Ovary (tissue), 9 donors: ENCODE data around the gene IGSF21. TPM values are rescaled to one million over a fixed set of nuclear protein-coding genes. Genes with fewer than 3 reads are reported as not detected.

ENCODE experiments used
- DNase-seq, 5 donors: peaks; one replicate each; pipeline ENCODE4 v3.0.0-alpha.2; 2019 to 2020
- H3K27ac ChIP-seq, 2 donors: fragments of 200-600 bp; one replicate each; pipeline versions ENCODE4 v1.5.1 to v1.8.0; 2019 to 2022
- H3K27me3 ChIP-seq: fragments of 200-600 bp; one replicate; pipeline ENCODE4 v1.8.0; 2022
- H3K36me3 ChIP-seq: fragments of 200-600 bp; sonication (generic); one replicate; pipeline ENCODE4 v1.5.1; 2019
- H3K4me1 ChIP-seq: one replicate; pipeline ENCODE4 v1.8.1; 2013; ENCODE audit warnings: mild to moderate bottlenecking, moderate library complexity; ENCODE audit not compliant: insufficient read depth
- H3K4me3 ChIP-seq: fragments of 200-600 bp; sonication (generic); one replicate; pipeline ENCODE4 v1.5.1; 2017
- H3K9me3 ChIP-seq, 2 donors: fragments of 200-600 bp in 1 of 2; sonication (generic) in 1 of 2; one replicate each; pipeline versions ENCODE4 v1.5.1 to v1.8.1; 2013 to 2019; ENCODE audit warnings: mild to moderate bottlenecking in 1 of 2, moderate library complexity in 1 of 2
- EP300 ChIP-seq: sonication (generic); formaldehyde crosslinking; IDR thresholded peaks from one replicate; pipeline ENCODE4 v1.6.1; 2017; ENCODE audit warnings: antibody characterized with exemption
- POLR2A ChIP-seq: fragments of 450-650 bp; IDR thresholded peaks from one replicate; pipeline ENCODE4 v1.6.1; 2017; ENCODE audit warnings: antibody characterized with exemption, mild to moderate bottlenecking, moderate library complexity
- WGBS, 3 donors: extraction: QIAGEN DNeasy Blood & Tissue Kit in 1 of 3; methylation state at CpG; one replicate each; pipeline versions ENCODE4 v1.1.5 to v1.1.7; 2013 to 2017; 5-methylcytosine and 5-hydroxymethylcytosine counted together
- intact Hi-C, 4 donors: fragments of 100-400 bp; cut with DNase I; formaldehyde crosslinking; loops; one replicate each; pipeline versions ENCODE4 v1.11.0 to v1.15.1; 2022 to 2023
- polyA plus RNA-seq, 2 donors: library from polyadenylated mRNA; stranded (reverse); fragments of 200-250 nt in 1 of 2; fragments of 350-450 nt in 1 of 2; fragmentation: Illumina TruSeq in 1 of 2; extraction: RNeasy Lipid Tissue Mini Kit (QIAGEN cat#74804) in 1 of 2; gene quantifications; one replicate each; pipeline ENCODE4 v1.2.3, GENCODE V29; 2013 to 2014
- total RNA-seq, 7 donors: library from RNA; depleted of rRNA in 2 of 7; stranded (reverse); fragments of >200 nt in 2 of 7; fragmentation: NEBNext Ultra II Directional in 3 of 7; extraction: Animal tissue kit (Norgen Biotek cat#: 25700) in 3 of 7; gene quantifications; one replicate each; pipeline versions ENCODE4 v1.1.0 to v1.2.4, GENCODE V29; 2016 to 2023
- TF ChIP-seq, protein P1 (sequence below), 3 donors: fragments of 450-650 bp in 2 of 3; fragments of 200-600 bp in 1 of 3; IDR thresholded peaks; one replicate each; pipeline versions ENCODE4 v1.5.1 to v1.8.0; 2016 to 2022; ENCODE audit warnings: antibody characterized with exemption in 3 of 3, mild to moderate bottlenecking in 1 of 3
- donor health status: DM: no; HTN: no; CAD: no; lungs with moderate emphysema.
- donor health status: DM: no; HTN: no; CAD: no.
- donor health status: Bipolar disorder and iron deficiency.
- donor health status: DM: yes; HTN: yes; CAD: no.
- donor health status: DM: no; HTN: no; CAD: no.
- donor health status: DM: yes; HTN: yes; CAD: no.

IGSF21 gene
- total and polyA plus RNA-seq, 9 donors: 0.24 to 4.5 (median 1.3) TPM

DNA sequence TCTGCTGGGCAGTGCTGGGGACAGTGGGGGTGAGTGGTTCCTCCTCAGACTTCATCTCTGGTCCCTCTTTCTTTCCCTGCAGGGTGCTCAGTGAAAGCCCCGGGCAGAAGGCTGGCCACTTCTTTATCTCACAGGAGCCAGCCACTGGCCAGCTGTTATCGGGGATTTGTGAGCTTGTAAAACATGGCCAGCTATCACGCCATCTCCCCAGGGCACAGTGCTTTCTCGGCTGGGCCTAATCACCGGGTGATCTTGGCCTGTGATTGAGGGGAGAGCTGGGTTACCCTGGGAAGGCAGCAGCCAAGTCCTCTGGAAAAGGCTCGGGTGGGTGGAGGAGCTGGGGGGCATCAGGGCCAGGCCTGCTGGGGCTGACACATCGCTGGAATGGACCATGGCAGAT, 83.0 kb downstream of the IGSF21 start:
- WGBS, 3 donors: 25 to 40% (median 36%) methylated on average over 7 of the region's 7 CpGs
- Histone ChIP-seq H3K36me3 (no peaks in the 10 kb centered on the region), H3K27ac (no peak overlapping the region), H3K4me1 (no peaks in the 10 kb centered on the region), H3K9me3 (no peaks in the 10 kb centered on the region), H3K4me3 (no peak overlapping the region), H3K27me3 (no peaks in the 10 kb centered on the region)
- no peak for DNase-seq
- TF ChIP-seq, protein P1, sequence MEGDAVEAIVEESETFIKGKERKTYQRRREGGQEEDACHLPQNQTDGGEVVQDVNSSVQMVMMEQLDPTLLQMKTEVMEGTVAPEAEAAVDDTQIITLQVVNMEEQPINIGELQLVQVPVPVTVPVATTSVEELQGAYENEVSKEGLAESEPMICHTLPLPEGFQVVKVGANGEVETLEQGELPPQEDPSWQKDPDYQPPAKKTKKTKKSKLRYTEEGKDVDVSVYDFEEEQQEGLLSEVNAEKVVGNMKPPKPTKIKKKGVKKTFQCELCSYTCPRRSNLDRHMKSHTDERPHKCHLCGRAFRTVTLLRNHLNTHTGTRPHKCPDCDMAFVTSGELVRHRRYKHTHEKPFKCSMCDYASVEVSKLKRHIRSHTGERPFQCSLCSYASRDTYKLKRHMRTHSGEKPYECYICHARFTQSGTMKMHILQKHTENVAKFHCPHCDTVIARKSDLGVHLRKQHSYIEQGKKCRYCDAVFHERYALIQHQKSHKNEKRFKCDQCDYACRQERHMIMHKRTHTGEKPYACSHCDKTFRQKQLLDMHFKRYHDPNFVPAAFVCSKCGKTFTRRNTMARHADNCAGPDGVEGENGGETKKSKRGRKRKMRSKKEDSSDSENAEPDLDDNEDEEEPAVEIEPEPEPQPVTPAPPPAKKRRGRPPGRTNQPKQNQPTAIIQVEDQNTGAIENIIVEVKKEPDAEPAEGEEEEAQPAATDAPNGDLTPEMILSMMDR (IDR thresholded peaks at IDR 0.05): no peak
- TF ChIP-seq EP300 (no peak), POLR2A (no peak)
- intact Hi-C loops: no loop called here

DNA sequence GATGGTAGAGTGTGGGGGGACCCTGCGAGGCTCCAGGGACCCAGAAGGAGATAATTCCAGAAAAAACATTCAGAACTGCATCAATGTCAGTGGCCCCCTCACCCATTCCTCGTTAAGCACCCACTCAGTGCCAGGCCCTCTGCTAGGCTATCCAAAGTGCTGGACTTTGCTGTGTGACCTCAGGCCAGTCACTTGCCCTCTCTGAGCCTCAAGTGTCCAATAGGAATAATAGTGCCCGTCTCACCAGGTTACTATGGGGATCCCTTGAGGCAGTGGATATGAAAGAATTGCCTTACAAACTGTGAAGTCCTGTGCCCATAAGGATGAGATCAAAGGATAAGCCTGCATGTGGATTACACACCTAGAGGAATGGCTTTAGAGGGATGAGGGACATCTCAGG, 83.4 kb downstream of the IGSF21 start:
- WGBS, 3 donors: 51 to 64% (median 61%) methylated on average over 3 of the region's 3 CpGs
- Histone ChIP-seq H3K36me3 (no peaks in the 10 kb centered on the region), H3K4me1 (no peaks in the 10 kb centered on the region), H3K27ac (no peak overlapping the region), H3K27me3 (no peaks in the 10 kb centered on the region), H3K4me3 (no peak overlapping the region), H3K9me3 (no peaks in the 10 kb centered on the region)
- intact Hi-C loops: no loop called here
- DNase-seq: no peak
- TF ChIP-seq EP300 (no peak), POLR2A (no peak)

DNA sequence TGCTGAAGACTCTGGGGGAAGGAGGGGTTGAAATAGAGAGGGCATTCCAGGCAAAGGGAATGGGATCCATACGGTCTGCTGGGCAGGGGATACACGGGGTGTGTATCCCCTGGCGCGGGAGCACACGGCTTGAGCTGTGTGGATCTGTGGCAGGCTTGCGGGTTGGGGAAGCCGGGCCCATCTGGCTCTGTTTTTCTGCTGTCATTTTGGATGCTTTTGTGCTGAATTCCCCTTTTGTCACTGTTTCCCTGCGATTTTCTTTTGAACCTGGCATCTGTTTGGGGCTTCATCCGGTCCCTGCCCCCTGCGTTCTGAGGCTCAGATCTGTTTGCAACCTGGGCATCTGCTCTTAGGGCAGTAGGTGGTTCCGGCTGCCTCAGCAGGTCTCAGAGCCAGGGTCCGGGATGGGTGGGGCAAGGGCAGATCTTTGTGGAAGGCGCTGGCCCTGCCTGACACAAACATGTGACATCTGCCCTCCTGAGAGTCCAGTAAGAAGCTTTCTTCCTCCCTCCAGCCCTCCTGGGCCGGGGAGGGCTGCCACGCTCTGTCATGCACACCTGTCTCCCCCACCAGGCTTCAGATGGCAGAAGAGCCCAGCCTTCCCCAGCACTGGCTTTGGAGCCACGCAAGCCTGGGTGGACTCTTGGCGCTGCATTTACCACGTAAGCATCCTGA, 84.0 kb downstream of the IGSF21 start:
- TF ChIP-seq, protein P1 (IDR thresholded peaks at IDR 0.05): no peak
- TF ChIP-seq EP300 (no peak), POLR2A (no peak)
- Histone ChIP-seq H3K27ac (no peak overlapping the region), H3K4me3 (no peak overlapping the region), H3K4me1 (no peaks in the 10 kb centered on the region), H3K27me3 (no peaks in the 10 kb centered on the region), H3K9me3 (no peaks in the 10 kb centered on the region), H3K36me3 (no peaks in the 10 kb centered on the region)
- intact Hi-C loops: no loop called here
- no peak for DNase-seq
- WGBS, 3 donors: 36 to 53% (median 37%) methylated on average over 18 of the region's 18 CpGs

DNA sequence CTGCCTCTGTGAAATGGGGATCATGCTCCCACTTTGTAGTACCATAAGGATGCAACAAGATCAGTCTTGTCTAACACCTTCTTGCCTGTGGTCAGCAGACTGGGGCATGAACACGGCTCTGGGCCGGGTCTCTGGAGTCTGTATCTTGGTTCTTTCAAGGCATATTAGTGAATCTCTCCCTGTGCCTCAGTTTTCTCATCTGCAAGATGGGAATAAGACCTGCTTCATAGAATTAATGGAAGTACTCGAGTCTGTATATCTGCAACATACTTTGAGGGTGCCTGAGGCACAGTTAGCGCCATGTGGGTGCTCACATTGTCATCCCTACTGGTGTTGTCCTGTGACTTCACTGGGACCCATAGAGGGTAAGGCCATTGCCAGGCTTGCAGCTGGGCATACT, 84.6 kb downstream of the IGSF21 start:
- Histone ChIP-seq H3K36me3 (no peaks in the 10 kb centered on the region), H3K4me3 (no peak overlapping the region), H3K27ac (no peak overlapping the region), H3K27me3 (no peaks in the 10 kb centered on the region), H3K4me1 (no peaks in the 10 kb centered on the region), H3K9me3 (no peaks in the 10 kb centered on the region)
- WGBS, 3 donors: 57 to 71% (median 58%) methylated on average over 4 of the region's 4 CpGs
- TF ChIP-seq, protein P1 (IDR thresholded peaks at IDR 0.05): no peak
- TF ChIP-seq POLR2A (no peak), EP300 (no peak)
- intact Hi-C loops: no loop called here
- DNase-seq: no peak

DNA sequence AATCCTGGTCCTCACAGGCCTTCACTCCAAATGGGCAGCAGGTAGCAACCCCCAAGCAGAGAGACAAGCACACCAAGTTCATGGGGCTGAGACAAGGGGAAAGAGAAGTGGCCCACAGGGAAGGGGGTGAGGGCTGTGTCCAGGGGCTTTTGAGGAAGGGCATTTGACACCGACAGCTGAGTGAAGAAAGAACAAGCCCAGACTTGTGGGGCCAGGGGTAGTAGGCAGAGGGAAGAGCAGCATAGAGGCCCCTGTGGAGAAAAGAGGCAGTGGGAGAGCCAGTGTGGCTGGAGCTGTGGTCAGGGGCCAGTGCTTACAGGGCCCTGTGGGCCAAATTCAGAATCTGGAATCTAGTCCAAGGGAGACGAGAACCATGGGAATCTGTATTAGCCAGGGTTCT, 85.4 kb downstream of the IGSF21 start:
- 70 to 91% (median 86%) methylated on average over 2 of the region's 2 CpGs for WGBS, 3 donors
- TF ChIP-seq, protein P1 (IDR thresholded peaks at IDR 0.05): no peak
- TF ChIP-seq EP300 (no peak), POLR2A (no peak)
- Histone ChIP-seq H3K27me3 (no peaks in the 10 kb centered on the region), H3K9me3 (no peaks in the 10 kb centered on the region), H3K4me3 (no peak overlapping the region), H3K36me3 (no peaks in the 10 kb centered on the region), H3K4me1 (no peaks in the 10 kb centered on the region), H3K27ac (no peak overlapping the region)
- no peak for DNase-seq
- intact Hi-C loops: no loop called here
